K562 (cell line): Measurements from ENCODE around the gene SON. TPM values are rescaled to one million over a fixed set of nuclear protein-coding genes. Genes with fewer than 3 reads are reported as not detected.

Experiments used
- ATAC-seq: fragments of 200-7000 bp; cut with Tn5 transposase; 3 replicates; pipeline ENCODE4 v1.9.1; 2020; ENCODE audit warnings: moderate library complexity
- BruUV-seq: library from RNA; stranded (reverse); fragments of 400-500 nt; replicated peaks from 2 replicates; lab custom pipeline; 2021; lab: Mats Ljungman, UMichigan
- CTCF ChIA-PET: fragments of 300-600 bp; formaldehyde crosslinking; extraction: SDS; loops from one replicate; lab custom pipeline; 2021; ENCODE audit warnings: low intra/inter-chr PET ratio; lab: Yijun Ruan, JAX
- POLR2A ChIA-PET: fragments of 300-600, 350-650 bp; sonication (Branson Sonifier 250); formaldehyde crosslinking; extraction: SDS; loops from one replicate; lab custom pipeline; 2021; ENCODE audit warnings: antibody characterized with exemption, inconsistent platforms; lab: Yijun Ruan, JAX
- DNase-seq, 4 experiments: peaks; one replicate each; pipeline versions ENCODE4 v3.0.0 to v3.0.0-alpha.2; 2011 to 2018; ENCODE audit warnings: low spot score in 3 of 4, mixed read lengths in 3 of 4; ENCODE audit errors: extremely low read depth in 1 of 4
- FAIRE-seq: peaks from 2 replicates; lab custom pipeline; 2011; peaks lifted over from hg19 to GRCh38; lab: Jason Lieb, UNC
- H2AFZ ChIP-seq: 2 replicates; pipeline ENCODE4 v1.6.0; 2011; ENCODE audit warnings: low read depth, low read length, control low read depth, inconsistent platforms
- H3K27ac ChIP-seq: fragments of 200-600 bp; 3 replicates; pipeline ENCODE4 v1.8.0; 2011; ENCODE audit warnings: low read depth, mild to moderate bottlenecking, control low read depth, inconsistent platforms, low read length, moderate library complexity, mixed read lengths; ENCODE audit errors: extremely low read depth
- H3K27me3 ChIP-seq, 2 experiments: fragments of 300-600 bp in 1 of 2; 2 replicates in 1 of 2; 3 replicates in 1 of 2; pipeline versions ENCODE4 v1.6.0 to v1.8.0; 2011; ENCODE audit warnings: inconsistent platforms in 2 of 2, low read length in 2 of 2, mild to moderate bottlenecking in 1 of 2, mixed read lengths in 1 of 2, moderate library complexity in 1 of 2; ENCODE audit not compliant: control insufficient read depth in 2 of 2, insufficient read depth in 2 of 2
- H3K36me3 ChIP-seq: fragments of 300-600 bp; 3 replicates; pipeline ENCODE4 v1.8.0; 2011; ENCODE audit warnings: mild to moderate bottlenecking, low read length, inconsistent platforms; ENCODE audit not compliant: control insufficient read depth, insufficient read depth
- H3K4me1 ChIP-seq, 2 experiments: fragments of 200-600 bp in 1 of 2; replicated peaks in 1 of 2; 2 replicates in 1 of 2; 3 replicates in 1 of 2; pipeline versions ENCODE4 v1.5.1 to v1.8.0; 2011; ENCODE audit warnings: inconsistent platforms in 2 of 2, low read length in 2 of 2, mild to moderate bottlenecking in 1 of 2, mixed read lengths in 1 of 2, moderate library complexity in 1 of 2; ENCODE audit not compliant: control insufficient read depth in 2 of 2, insufficient read depth in 2 of 2
- H3K4me2 ChIP-seq: 2 replicates; pipeline ENCODE4 v1.6.1; 2011; ENCODE audit warnings: low read length, control low read depth, inconsistent platforms, mixed read lengths; ENCODE audit not compliant: insufficient read depth
- H3K4me3 ChIP-seq: fragments of 200-600 bp; sonication (generic), shearing (Covaris generic); 2 replicates; pipeline ENCODE4 v1.5.1; 2016; ENCODE audit warnings: control low read depth, inconsistent platforms
- H3K79me2 ChIP-seq: fragments of 200-600 bp; 3 replicates; pipeline ENCODE4 v1.8.0; 2011; ENCODE audit warnings: low read length, inconsistent platforms; ENCODE audit not compliant: control insufficient read depth, insufficient read depth
- H3K9ac ChIP-seq, 2 experiments: 2 replicates each; pipeline versions ENCODE4 v1.6.0 to v1.6.1; 2011; ENCODE audit warnings: low read depth in 2 of 2, low read length in 2 of 2, control low read depth in 1 of 2, inconsistent platforms in 1 of 2, mild to moderate bottlenecking in 1 of 2, mixed read lengths in 1 of 2; ENCODE audit not compliant: insufficient read depth in 1 of 2
- H3K9me1 ChIP-seq: one replicate; pipeline ENCODE4 v1.6.0; 2011; ENCODE audit warnings: inconsistent platforms, mild to moderate bottlenecking, low read length, moderate library complexity; ENCODE audit not compliant: control insufficient read depth, insufficient read depth
- H3K9me3 ChIP-seq: replicated peaks from 2 replicates; pipeline ENCODE4 v1.5.1; 2011; ENCODE audit warnings: low read depth, low read length, inconsistent platforms; ENCODE audit not compliant: control insufficient read depth, insufficient read depth
- H4K20me1 ChIP-seq: replicated peaks from 2 replicates; pipeline ENCODE4 v1.6.1; 2011; ENCODE audit warnings: low read length, inconsistent platforms, mixed read lengths; ENCODE audit not compliant: control insufficient read depth, insufficient read depth
- CEBPG ChIP-seq, 3 experiments: fragments of 200-800 bp in 1 of 3; sonication (Bioruptor generic) in 1 of 3; sonication (generic) in 1 of 3; formaldehyde crosslinking in 1 of 3; IDR thresholded peaks in 2 of 3; conservative IDR thresholded peaks in 1 of 3; 2 replicates each; pipeline versions ENCODE4 v1.6.1 to v1.8.0; 2016 to 2022; ENCODE audit warnings: missing compliant biosample characterization in 2 of 3, missing genetic modification characterization in 2 of 3, mild to moderate bottlenecking in 1 of 3, missing genetic modification reagents in 1 of 3
- GTF2E2 ChIP-seq: fragments of 200-800 bp; sonication (Bioruptor generic); IDR thresholded peaks from 2 replicates; pipeline ENCODE4 v1.6.1; 2016; ENCODE audit warnings: missing genetic modification characterization, missing compliant biosample characterization
- TEAD4 ChIP-seq, 2 experiments: sonication (generic) in 1 of 2; formaldehyde crosslinking in 1 of 2; IDR thresholded peaks; 2 replicates each; pipeline versions ENCODE4 v1.6.1 to v1.8.0; 2012 to 2022; ENCODE audit warnings: borderline replicate concordance in 1 of 2, inconsistent platforms in 1 of 2, low read length in 1 of 2, mild to moderate bottlenecking in 1 of 2, missing genetic modification reagents in 1 of 2
- TRIM24 ChIP-seq, 2 experiments: fragments of 450-650 bp; IDR thresholded peaks; 2 replicates each; pipeline ENCODE4 v1.6.1; 2016
- YY1 ChIP-seq, 3 experiments: IDR thresholded peaks; 2 replicates each; pipeline ENCODE4 v1.6.1; 2011; ENCODE audit warnings: low read length in 2 of 3, mild to moderate bottlenecking in 2 of 3, moderate library complexity in 2 of 3, borderline replicate concordance in 1 of 3, control low read depth in 1 of 3, low read depth in 1 of 3; ENCODE audit not compliant: insufficient read depth in 3 of 3, insufficient replicate concordance in 2 of 3, control insufficient read depth in 1 of 3, insufficient read length in 1 of 3; ENCODE audit errors: extremely low read depth in 1 of 3
- WGBS: fragments of 100-300 bp; shearing (Covaris generic); methylation state at CpG from one replicate; pipeline ENCODE4 v1.1.6; 2016; ENCODE audit warnings: low coverage, mixed read lengths; ENCODE audit not compliant: insufficient coverage; ENCODE audit errors: missing lambda C conversion rate; 5-methylcytosine and 5-hydroxymethylcytosine counted together
- in situ Hi-C: fragments of 300-500 bp; cut with MboI; formaldehyde crosslinking; loops from 4 replicates; pipeline ENCODE4 v1.15.0; 2018; ENCODE audit warnings: inconsistent platforms, mixed read lengths
- intact Hi-C: fragments of 100-400 bp; cut with micrococcal nuclease; formaldehyde crosslinking; loops from 2 replicates; pipeline ENCODE4 v1.14.2; 2022
- polyA plus RNA-seq, 8 experiments: library from polyadenylated mRNA; depleted of rRNA in 4 of 8; stranded (reverse) in 5 of 8; unstranded in 3 of 8; fragments of >200 nt; fragmentation: Nextera tagmentation in 2 of 8; fragmentation: Illumina TruSeq in 1 of 8; extraction: Ambion mirVana in 2 of 8; extraction: Trizol in 1 of 8; gene quantifications; 2 replicates each; pipeline versions ENCODE4 v1.2.1 to v1.2.3, GENCODE V29; 2011 to 2014; ENCODE audit warnings: inconsistent platforms in 1 of 8, missing spikeins in 1 of 8
- total RNA-seq, 7 experiments: library from RNA; depleted of rRNA in 6 of 7; stranded (reverse); fragments of >200 nt in 6 of 7; fragmentation: Illumina TruSeq in 2 of 7; extraction: Trizol in 2 of 7; gene quantifications; 2 replicates each; pipeline versions ENCODE4 v1.2.1 to v1.2.3, GENCODE V29; 2011 to 2021; ENCODE audit warnings: low replicate concordance in 1 of 7

SON gene
- total and polyA plus RNA-seq, 9 of the 15 experiments (the other 6 are each of a cell fraction or from before 2014, with no cell fraction given): 105 to 742 (median 187) TPM

DNA sequence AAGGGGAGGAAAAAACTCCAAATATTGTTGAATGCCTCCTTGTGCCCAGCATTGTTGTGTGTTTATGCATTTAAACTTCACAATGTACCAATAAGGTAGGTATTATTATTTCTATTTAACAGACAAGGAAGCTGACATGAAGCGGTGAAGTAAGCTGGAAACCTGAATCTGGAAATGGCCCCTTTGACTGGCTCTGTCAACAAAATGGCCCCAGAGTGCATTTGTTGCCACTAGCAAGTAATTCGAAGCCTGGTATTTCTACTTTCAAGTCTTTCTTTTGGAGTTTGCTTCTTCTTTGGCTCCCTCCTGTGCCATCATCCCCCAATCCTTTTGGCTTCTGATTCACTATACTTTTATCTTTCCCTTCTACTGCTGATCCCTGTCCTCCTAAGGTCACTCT lies 75.6 kb downstream of the SON start:
- Histone ChIP-seq H3K9me1 (no peaks in the 10 kb centered on the region), H3K9me3 (no peaks in the 10 kb centered on the region), H3K9ac (no peak overlapping the region), H3K36me3 (peaks cover 26% of the 10 kb centered on the region; the same call in 2 of the 3 replicates), H2AFZ (no peak overlapping the region), H4K20me1 (no peaks in the 10 kb centered on the region), H3K4me3 (no peak overlapping the region), H3K27ac (no peak overlapping the region), H3K27me3 (no peaks in the 10 kb centered on the region), H3K4me2 (no peak overlapping the region), H3K79me2 (no peaks in the 10 kb centered on the region), H3K4me1 (peaks cover 0 to 4% of the 10 kb centered on the region in 2 experiments; a peak in 1 of 5 replicates)
- ChIA-PET POLR2A (no interaction called here), CTCF (interaction anchor here (0.6 kb wide), 1 partner anchor 17 kb away, joined by 3 read pairs; no protein-coding TSS in a partner anchor)
- intact Hi-C loops: no loop called here
- DNase-seq: no peak
- FAIRE-seq: no peak
- in situ Hi-C loops: no loop called here
- no peak for ATAC-seq
- TF ChIP-seq TEAD4 (IDR thresholded peaks at IDR 0.05; ENCODE audit: low read length): 0 out of 2 replicates have a peak, but pooled peaks have one; percentile 12
- no peak for TF ChIP-seq TEAD4 (CRISPR knock-in tag; IDR thresholded peaks at IDR 0.05; ENCODE audit: borderline replicate concordance)
- TF ChIP-seq YY1 (IDR thresholded peaks at IDR 0.05; ENCODE audit: borderline replicate concordance in 1 of 3, control insufficient read depth in 1 of 3, extremely low read depth in 1 of 3, insufficient read depth in 3 of 3, insufficient read length in 1 of 3, insufficient replicate concordance in 2 of 3, low read depth in 1 of 3, low read length in 2 of 3): peak in 1 of 3 experiments; percentile 82
- TF ChIP-seq GTF2E2 (tag): no peak
- WGBS: 93% methylated on average over 2 of the region's 2 CpGs
- BruUV-seq: no TSS peak

DNA sequence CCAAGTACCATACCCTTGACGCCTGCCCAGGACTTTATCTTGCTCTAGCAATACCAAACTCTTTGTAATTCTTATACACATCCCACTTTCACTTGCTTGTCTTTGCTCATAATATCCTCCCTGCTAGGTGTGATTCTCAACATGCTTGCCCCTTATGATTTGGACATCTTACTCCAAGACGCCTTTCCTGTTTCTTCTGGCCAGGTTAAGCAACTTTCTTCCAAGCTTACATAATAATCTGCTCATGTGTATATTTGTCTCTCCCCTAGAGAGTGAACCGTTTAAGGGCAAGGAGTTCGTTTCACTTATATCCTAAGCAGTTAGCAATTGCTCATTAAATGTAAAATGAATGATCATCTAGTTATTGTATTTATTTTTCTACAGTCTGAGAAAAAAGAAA lies 76.9 kb downstream of the SON start:
- Histone ChIP-seq H3K27ac (no peak overlapping the region), H3K79me2 (no peaks in the 10 kb centered on the region), H3K4me1 (peaks cover 0 to 4% of the 10 kb centered on the region in 2 experiments; a peak in 1 of 5 replicates), H4K20me1 (no peaks in the 10 kb centered on the region), H3K4me3 (no peak overlapping the region)
- DNase-seq: no peak
- ATAC-seq: no peak
- TSS peak; percentile 12 for BruUV-seq
- TF ChIP-seq CEBPG (CRISPR knock-in tag; IDR thresholded peaks at IDR 0.05): no peak
- TF ChIP-seq CEBPG (tag; conservative IDR thresholded peaks at IDR 0.05 in 1 of 2, IDR thresholded peaks at IDR 0.05 in 1 of 2): 0 out of 4 replicates have a peak, but pooled peaks of 1 of the 2 experiments have one; percentile 19
- TF ChIP-seq TRIM24 (IDR thresholded peaks at IDR 0.05): no peak
- TF ChIP-seq, all 486 proteins: peak for 1
- POLR2A ChIA-PET: interaction anchor here (1.0 kb wide), 1 partner anchor 9 kb away, joined by 5 read pairs; no protein-coding TSS in a partner anchor
- 78% methylated on average over 4 of the region's 4 CpGs for WGBS
- H3K9me3 ChIP-seq: no peaks in the 10 kb centered on the region
- in situ Hi-C loops (no loop called here), intact Hi-C loops (no loop called here)
- peaks cover 29% of the 10 kb centered on the region; the same call in 1 of the 3 replicates for H3K36me3 ChIP-seq
- CTCF ChIA-PET: no interaction called here
- H3K9me1 ChIP-seq: no peaks in the 10 kb centered on the region
- no peak overlapping the region for H2AFZ ChIP-seq
- no peak for FAIRE-seq
- no peak overlapping the region for H3K4me2 ChIP-seq
- no peak overlapping the region for H3K9ac ChIP-seq
- H3K27me3 ChIP-seq: no peaks in the 10 kb centered on the region
